ENCODE results near the gene LEMD2. TPM values are rescaled to one million over a fixed set of nuclear protein-coding genes. Genes with fewer than 3 reads are reported as not detected.

Gene LEMD2
- total and polyA plus RNA-seq, 10 donors, result 38.6 to 97.6 (median 61.6) TPM

GRCh38 chr6:33726696-33727095, 62.2 kb downstream of the LEMD2 start:
- no peak overlapping the region for H3K27ac ChIP-seq
- peaks cover 0 to 15% (median 0%) of the 10 kb centered on the region in 7 donors for H3K27me3 ChIP-seq (replicated peaks in 1 of 7)
- DNase-seq, result no peak
- intact Hi-C loops (cut with DNase I; ENCODE audit: low total_unique reads), result no loop called here
- TF ChIP-seq CTCF (IDR thresholded peaks at IDR 0.05 in 8 of 11, conservative IDR thresholded peaks at IDR 0.05 in 3 of 11), result no peak
- TF ChIP-seq POLR2A (IDR thresholded peaks at IDR 0.05), result no peak
- no peak for TF ChIP-seq POLR2AphosphoS5 (IDR thresholded peaks at IDR 0.05)
- peaks cover 0 to 17% (median 6%) of the 10 kb centered on the region in 6 donors for H3K4me1 ChIP-seq
- peaks cover 0 to 5% (median 0%) of the 10 kb centered on the region in 6 donors for H3K36me3 ChIP-seq
- H3K4me3 ChIP-seq, result no peak overlapping the region
- 89 to 94% (median 92%) methylated on average over 15 of the region's 15 CpGs for WGBS, 5 donors
- no peaks in the 10 kb centered on the region for H3K9me3 ChIP-seq

- intact Hi-C loops (cut with DNase I; ENCODE audit: low total_unique reads), result no loop called here
- Histone ChIP-seq H3K4me3 (no peak overlapping the region), H3K4me1 (peaks cover 0 to 17% (median 9%) of the 10 kb centered on the region in 6 donors), H3K36me3 (peaks cover 0 to 5% (median 0%) of the 10 kb centered on the region in 6 donors), H3K27me3 (replicated peaks in 1 of 7) (peaks cover 0 to 15% (median 0%) of the 10 kb centered on the region in 7 donors), H3K27ac (no peak overlapping the region), H3K9me3 (no peaks in the 10 kb centered on the region)
- no peak for TF ChIP-seq POLR2AphosphoS5 (IDR thresholded peaks at IDR 0.05)
- no peak for TF ChIP-seq POLR2A (IDR thresholded peaks at IDR 0.05)
- no peak for TF ChIP-seq CTCF (IDR thresholded peaks at IDR 0.05 in 8 of 11, conservative IDR thresholded peaks at IDR 0.05 in 3 of 11)
- DNase-seq, result no peak
- 81 to 87% (median 85%) methylated on average over 7 of the region's 7 CpGs for WGBS, 5 donors
These were observed 62.8 kb downstream of the LEMD2 start for GRCh38 chr6:33725891-33726673.

GRCh38 chr6:33725222-33725621, 63.7 kb downstream of the LEMD2 start:
- Histone ChIP-seq H3K9me3 (no peaks in the 10 kb centered on the region), H3K27ac (no peak overlapping the region), H3K36me3 (peaks cover 0 to 5% (median 0%) of the 10 kb centered on the region in 6 donors), H3K4me3 (no peak overlapping the region), H3K27me3 (replicated peaks in 1 of 7) (peaks cover 0 to 15% (median 0%) of the 10 kb centered on the region in 7 donors), H3K4me1 (peaks cover 0 to 17% (median 9%) of the 10 kb centered on the region in 6 donors)
- WGBS, 5 donors, result 84 to 95% (median 90%) methylated on average over 10 to 14 of the region's 14 CpGs
- TF ChIP-seq CTCF (IDR thresholded peaks at IDR 0.05 in 8 of 11, conservative IDR thresholded peaks at IDR 0.05 in 3 of 11) (no peak), POLR2AphosphoS5 (IDR thresholded peaks at IDR 0.05) (no peak), POLR2A (IDR thresholded peaks at IDR 0.05) (no peak)
- intact Hi-C loops (cut with DNase I; ENCODE audit: low total_unique reads), result no loop called here
- no peak for DNase-seq
